GM18517 (cell line): ENCODE data around the gene DZIP1.

ENCODE experiments used
- ATAC-seq: cut with Tn5 transposase; IDR thresholded peaks from one replicate; pipeline ENCODE4 v1.9.1; 2021; ENCODE audit warnings: mild to moderate bottlenecking, moderate library complexity; ENCODE audit not compliant: unreplicated experiment

The DZIP1 gene

GRCh38 chr13:95552539-95553441, 91.7 kb downstream of the DZIP1 start, which contains the start of gene CLDN10:
Gene CLDN10 (plus strand): TSS chr13:95552720. CDS start chr13:95552754, 34 bp downstream.
- ATAC-seq, result no peak

DNA sequence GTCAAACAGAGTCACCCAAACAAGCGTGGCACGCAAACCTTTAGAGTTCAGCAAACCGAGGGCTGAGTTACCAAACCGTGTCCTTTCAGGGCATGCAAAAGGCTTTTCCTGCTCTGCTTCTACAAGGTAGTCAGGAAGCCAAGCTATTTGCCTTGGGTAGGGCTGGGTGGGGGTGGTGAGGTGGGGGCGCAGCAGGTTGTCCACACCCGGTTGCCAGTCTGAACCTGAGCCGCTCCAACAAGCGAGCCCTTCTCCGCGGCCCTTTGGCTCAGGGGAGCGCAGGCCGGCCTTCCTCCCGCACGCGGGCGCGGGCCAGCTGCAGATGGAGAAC, 92.3 kb downstream of the DZIP1 start:
- no peak for ATAC-seq

DNA sequence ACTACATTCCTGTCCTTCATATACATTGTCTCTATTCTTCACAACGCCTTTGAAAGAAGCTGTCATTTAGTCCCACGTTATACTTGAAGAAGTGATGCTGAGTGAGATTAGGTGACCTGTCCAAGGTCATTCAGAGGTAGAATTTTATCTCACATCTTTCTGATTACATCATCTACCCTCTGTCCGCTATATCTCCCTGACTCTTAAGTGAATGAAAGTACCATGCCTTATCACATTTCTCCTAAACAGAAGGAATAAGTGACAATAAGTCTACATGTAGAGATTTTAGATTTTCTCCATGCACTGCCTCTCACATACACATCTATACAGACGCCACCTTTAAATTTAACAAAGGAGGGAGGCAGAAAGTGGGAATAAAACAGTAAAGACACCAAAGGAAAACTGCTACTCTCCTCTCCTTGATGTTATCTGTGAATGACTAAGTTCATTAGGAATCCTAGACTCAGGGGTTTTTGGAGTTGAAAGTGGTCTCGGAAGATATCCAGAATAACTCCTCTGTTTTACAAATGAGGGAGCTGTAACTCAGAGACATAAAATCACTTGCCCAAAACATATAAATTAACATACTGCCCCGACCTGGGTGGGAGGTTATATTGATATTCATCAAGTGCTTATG, 96.9 kb downstream of the DZIP1 start:
- ATAC-seq, result no peak

DNA sequence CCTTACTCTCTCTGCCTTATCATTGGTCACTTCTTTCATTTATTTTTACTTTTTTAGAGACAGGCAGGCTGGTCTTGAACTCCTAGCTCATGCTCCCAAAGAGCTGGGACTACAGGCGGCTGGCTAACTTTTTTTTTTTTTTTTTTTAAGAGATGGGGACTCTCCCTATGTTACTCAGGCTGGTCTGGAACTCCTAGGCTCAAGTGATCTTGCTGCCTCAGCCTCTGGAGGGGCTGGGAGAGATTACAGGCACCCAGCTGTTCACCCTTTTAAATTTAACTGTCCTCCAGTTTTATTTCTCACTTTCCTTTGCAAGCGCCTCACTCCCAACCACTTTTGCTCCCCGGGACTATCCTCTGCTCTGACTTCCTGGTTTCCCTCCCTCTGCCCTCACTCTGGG, 97.6 kb downstream of the DZIP1 start:
- no peak for ATAC-seq

GRCh38 chr13:95544293-95544692, 100.2 kb downstream of the DZIP1 start:
- ATAC-seq, result no peak

GRCh38 chr13:95541911-95542474, 102.5 kb downstream of the DZIP1 start:
- ATAC-seq, result no peak

- ATAC-seq, result no peak
These were observed 103.2 kb downstream of the DZIP1 start for GRCh38 chr13:95541308-95541707.

DNA sequence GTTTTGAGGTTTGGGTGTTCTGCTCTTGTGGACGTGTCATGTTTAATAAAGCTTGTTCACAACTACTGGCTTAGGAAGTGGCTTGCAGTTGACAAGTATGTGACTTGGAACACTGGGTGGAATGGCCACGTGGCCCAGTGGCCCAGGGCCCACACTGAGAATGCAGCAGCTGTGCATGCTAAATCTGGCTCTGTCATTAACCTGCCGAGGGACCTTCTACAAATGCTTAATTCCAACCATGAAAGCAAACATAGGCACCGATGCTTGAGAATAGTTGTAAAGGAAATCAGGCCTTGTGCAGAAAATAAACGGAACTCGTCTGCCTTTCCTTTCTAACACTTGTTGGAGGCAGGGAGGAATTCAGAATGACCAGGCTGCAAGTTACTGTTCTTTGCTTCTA, 103.6 kb downstream of the DZIP1 start:
- no peak for ATAC-seq

- ATAC-seq, result no peak
These were observed 107.8 kb downstream of the DZIP1 start for GRCh38 chr13:95536632-95537241.

DNA sequence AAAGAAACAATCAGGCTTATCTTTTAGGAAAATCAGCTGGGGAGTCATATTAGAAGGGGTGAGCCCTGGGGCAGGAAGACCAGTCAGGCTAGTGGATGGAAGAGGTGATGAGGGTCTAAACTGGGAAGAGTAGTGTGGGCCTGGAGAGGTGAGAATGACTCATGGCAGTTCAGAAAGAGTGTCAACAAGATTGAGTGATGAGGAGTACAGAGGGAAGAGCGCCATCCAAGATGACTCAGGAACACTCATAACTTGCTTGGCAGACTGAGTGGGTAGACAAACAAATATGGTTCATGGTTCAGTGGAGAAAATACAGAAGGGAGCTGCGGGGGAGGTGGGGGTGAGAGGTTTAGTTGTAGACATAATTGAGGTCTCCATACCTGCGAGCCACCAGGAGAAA, 109.3 kb downstream of the DZIP1 start:
- ATAC-seq, result no peak

DNA sequence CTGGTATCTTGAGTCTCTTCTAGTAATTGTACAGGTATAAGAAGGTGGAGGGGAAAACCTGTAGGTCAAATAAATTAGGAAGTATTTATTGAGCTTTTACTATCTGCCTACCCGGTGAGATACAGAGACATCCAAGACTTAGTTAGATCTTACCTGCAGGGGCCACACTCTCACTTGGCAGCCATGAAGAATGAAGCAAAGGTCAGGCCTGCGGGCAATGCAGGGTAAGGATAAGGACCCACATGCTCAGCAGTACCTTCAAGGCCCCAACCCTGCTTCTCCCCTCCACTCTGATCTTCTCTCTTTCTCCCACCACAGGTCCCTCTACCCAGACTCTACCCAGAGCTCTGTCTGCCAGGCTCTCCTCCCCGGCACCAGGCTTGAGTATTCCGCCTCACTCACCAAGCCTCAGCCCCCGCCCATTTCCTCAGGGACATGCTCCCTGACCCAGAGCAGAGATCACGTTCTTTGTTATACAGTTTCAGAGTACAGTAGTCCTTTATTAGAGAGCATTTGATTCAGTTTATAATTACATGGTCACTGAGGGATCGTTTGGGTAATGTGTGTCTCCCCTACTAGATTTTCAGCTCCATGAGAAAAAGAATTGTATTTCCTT, 110.9 kb downstream of the DZIP1 start:
- ATAC-seq, result no peak

DNA sequence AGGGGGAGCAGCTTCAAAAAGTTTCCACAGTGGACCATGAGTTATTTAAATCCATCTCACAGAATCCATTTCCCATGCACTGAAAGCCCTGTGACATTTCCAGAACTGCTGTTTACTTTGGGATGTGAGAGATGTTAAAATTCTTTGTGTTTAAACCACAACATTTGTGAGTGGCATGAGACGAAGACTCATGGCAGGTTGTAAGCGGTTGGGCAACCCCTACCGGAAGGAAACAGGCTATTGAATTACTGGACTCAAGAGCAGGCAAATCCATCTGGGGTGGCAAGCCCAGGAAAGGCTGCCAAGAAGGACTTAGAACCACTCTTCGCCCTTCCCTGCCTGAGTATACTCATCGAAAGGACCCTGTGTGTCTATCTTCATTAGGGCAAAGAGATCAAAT, 114.3 kb downstream of the DZIP1 start:
- ATAC-seq, result no peak
